Femur (tissue), 1 donor: ENCODE measurements around the gene PRSS56.

Experiments
- DNase-seq: peaks from one replicate; pipeline ENCODE4 v3.0.0-alpha.2; 2017

PRSS56 gene

GRCh38 chr2:232574674-232575403 is 54.7 kb downstream of the PRSS56 start:
- no peak for DNase-seq
